Astrocyte of the spinal cord (primary cell): ENCODE data around the gene SLC25A41.
A peak's percentile ranks its signal among the peaks of the same experiment; 100 is the strongest.

Source experiments
- DNase-seq: peaks from one replicate; pipeline ENCODE4 v3.0.0; 2011; ENCODE audit warnings: low read depth, low spot score
- H3K4me3 ChIP-seq: 2 replicates; pipeline ENCODE4 v1.5.1; 2011; ENCODE audit warnings: low read depth, mild to moderate bottlenecking, low read length, moderate library complexity
- in situ Hi-C: cut with HindIII; loops from 2 replicates; pipeline ENCODE4 v1.10.0; 2017; ENCODE audit warnings: low sequenced_read_pairs
- TF ChIP-seq, protein P1 (sequence below): IDR thresholded peaks from 2 replicates; pipeline ENCODE4 v1.5.1; 2012; ENCODE audit warnings: low read depth, mild to moderate bottlenecking, low read length, inconsistent platforms

The SLC25A41 gene

DNA sequence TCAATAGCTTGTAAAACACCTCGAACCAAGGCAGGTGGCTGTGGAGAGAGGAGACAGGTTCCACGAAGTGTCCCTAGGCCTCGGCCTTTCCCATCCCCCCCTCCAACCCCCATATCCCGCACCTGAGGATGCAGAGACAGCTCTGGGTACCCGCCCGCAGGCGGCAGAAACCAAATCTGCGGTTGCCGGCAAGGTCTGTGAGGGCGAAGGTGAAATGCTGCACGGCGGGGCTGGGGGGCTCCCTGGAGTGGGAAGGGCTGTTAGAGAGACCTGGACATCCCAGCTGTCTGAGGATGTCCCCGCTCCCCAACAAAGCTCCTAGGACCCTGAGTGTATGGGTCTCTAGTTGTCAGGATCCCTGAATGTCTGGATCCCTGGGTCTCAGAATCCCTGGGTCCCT, 45.3 kb upstream of the SLC25A41 start:
- in situ Hi-C loops, result no loop called here
- no peak overlapping the region for H3K4me3 ChIP-seq
- no peak for DNase-seq
- TF ChIP-seq, protein P1, sequence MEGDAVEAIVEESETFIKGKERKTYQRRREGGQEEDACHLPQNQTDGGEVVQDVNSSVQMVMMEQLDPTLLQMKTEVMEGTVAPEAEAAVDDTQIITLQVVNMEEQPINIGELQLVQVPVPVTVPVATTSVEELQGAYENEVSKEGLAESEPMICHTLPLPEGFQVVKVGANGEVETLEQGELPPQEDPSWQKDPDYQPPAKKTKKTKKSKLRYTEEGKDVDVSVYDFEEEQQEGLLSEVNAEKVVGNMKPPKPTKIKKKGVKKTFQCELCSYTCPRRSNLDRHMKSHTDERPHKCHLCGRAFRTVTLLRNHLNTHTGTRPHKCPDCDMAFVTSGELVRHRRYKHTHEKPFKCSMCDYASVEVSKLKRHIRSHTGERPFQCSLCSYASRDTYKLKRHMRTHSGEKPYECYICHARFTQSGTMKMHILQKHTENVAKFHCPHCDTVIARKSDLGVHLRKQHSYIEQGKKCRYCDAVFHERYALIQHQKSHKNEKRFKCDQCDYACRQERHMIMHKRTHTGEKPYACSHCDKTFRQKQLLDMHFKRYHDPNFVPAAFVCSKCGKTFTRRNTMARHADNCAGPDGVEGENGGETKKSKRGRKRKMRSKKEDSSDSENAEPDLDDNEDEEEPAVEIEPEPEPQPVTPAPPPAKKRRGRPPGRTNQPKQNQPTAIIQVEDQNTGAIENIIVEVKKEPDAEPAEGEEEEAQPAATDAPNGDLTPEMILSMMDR, result no peak

DNA sequence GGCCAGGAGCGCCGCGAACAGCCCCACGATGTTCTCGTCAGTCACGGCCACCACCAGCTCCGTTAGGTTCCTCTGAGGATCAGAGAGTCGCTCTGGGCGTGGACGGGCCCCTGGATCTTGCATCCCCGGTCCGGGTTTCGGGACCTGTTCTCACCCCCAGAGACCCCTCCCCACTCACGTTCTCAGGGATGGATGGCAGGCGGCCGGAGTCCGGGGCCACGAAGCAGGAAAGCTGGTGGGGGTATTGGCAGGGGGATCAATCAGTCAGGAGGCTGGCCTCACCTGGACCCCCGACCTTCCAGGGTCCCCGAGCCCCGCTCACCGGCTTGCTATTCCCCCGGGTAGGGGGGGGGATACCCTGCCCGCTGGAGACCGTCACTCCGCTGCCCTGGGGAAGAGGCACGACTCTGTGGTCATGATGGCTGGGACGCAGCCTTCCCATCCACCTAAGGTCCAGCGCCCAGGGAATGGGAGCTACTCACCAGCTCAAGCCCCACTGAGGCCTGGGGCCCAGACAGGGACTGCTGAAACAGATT, 43.4 kb upstream of the SLC25A41 start:
- no peak for DNase-seq
- H3K4me3 ChIP-seq, result peak overlapping the region; percentile 7
- in situ Hi-C loops, result no loop called here
- TF ChIP-seq, protein P1, result no peak

DNA sequence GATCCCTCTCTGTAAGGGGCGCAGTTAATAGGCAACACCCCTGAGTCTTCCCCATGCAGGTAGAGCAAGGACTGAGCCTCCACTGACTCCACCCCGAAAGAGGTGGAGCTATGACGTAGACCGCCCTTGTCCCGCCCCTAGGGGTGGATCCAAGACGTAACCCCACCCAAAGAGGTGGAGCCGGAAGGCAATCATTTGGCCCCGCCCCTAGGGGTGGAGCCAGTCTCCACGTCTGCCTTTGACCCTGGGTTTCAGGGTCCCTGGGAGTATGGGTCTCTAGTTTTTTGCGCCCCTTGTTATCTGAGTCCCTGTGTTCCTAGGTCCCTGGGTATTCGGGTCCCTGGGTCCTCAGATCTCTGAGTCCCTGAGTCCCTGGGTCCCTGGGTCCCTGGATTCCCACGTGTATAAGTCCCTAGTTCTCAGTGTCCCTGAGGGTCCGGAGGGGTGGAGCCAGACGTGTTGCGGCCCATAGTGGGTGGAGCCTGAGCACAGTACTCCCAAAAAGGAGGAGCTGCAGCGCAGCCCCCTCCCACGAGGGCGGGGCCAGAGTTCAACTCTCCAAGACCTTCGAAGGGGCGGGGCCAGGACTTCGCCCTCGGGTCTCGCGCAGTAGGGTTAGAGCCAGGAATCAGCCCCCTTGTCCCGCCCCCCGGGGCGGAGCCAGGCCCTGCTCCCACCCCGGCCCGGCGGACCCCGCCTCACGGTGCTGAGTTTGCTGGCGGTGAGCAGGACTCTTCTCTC, 42.8 kb upstream of the SLC25A41 start:
- H3K4me3 ChIP-seq, result peak overlapping the region; percentile 7
- in situ Hi-C loops, result no loop called here
- peak; percentile 30 for DNase-seq
- TF ChIP-seq, protein P1, result no peak

DNA sequence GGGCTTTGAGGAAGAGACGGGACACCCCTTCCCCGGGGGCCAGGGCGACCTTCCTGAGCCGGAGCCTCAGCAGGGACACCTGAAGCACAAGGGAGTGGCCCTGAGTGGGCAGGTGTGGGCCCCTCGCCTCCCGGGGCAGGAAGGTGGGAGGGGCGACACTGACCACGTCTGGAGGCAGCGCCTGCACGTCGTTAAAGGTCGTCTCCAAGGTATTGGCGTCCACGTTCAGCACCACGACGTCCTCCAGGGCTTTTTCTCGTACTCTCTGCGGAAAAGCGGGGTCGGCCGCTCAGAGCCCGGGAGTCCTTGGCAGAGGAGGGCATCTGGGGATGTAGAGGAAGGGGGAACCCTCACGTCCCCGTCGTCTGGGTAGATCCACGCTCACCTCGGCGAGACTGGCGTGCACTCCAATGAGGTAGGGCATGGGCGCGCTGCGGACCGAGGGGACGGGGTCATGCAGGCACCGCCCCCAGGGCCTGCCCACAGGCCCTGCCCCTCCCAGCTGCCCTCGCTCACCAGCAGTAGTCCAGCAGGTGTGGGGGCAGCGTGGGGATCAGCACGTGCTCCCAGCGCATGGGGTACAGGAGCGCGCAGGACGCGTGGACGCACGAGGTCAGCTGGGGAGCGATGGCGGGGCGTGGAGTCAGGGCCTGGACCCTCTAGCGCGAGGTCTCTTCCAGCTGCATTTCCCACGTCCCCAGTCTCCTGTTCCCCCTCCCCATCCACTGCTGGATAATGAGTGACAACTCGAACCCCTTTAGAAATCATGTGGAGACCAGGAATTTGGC, 42.0 kb upstream of the SLC25A41 start:
- TF ChIP-seq, protein P1, result no peak
- no peak for DNase-seq
- H3K4me3 ChIP-seq, result no peak overlapping the region
- in situ Hi-C loops, result no loop called here

DNA sequence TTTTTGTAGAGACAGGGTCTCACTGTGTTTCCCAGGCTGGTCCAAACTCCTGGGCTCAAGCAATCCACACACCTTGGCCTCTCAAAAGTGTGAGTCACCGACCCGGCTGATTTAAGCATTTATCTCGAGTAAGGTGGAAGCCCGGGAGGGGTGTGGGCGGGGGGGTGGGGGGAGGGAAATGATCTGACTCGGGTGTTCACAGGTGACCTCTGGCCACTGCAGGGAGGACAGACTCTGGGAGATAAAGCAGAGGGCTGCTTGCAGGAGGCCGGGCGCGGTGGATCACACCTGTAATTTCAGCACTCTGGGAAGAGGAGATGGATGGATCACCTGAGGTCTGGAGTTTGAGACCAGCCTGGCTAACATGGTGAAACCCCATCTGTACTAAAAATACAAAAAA, 40.1 kb upstream of the SLC25A41 start:
- TF ChIP-seq, protein P1, result no peak
- no peak overlapping the region for H3K4me3 ChIP-seq

DNA sequence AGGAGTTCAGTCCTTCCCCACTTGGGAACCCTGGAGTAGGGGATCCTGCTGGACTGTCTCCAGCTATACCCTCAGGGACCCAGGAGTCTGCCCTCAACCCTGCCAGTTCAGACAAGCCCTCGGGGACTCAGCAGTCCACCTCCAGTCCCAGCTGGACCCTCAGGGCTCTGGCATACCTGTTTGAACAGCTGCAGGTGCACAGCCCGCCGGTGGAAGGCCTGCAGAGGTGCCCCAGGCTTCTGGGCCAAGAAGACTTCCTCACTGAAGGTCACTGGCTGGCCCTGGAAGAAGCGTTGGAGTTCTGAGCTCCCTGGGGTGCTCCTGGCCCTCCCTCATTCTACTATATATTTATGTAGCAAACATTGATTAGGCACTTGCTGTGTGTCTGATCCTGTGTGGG, 39.1 kb upstream of the SLC25A41 start:
- TF ChIP-seq, protein P1, result no peak

More for the DNA sequence above, 40.1 kb upstream of the SLC25A41 start:
- DNase-seq, result no peak
- in situ Hi-C loops, result no loop called here

More for the DNA sequence above, 39.1 kb upstream of the SLC25A41 start:
- no peak overlapping the region for H3K4me3 ChIP-seq
- no peak for DNase-seq
- in situ Hi-C loops, result no loop called here
